Fibroblast of pulmonary artery (primary cell): ENCODE measurements around the gene MYO3A.

Experiments
- DNase-seq: peaks from one replicate; pipeline ENCODE4 v3.0.0-alpha.2; 2010; ENCODE audit warnings: low read depth
- H3K4me3 ChIP-seq: replicated peaks from 2 replicates; pipeline ENCODE4 v1.5.1; 2011; ENCODE audit warnings: low read depth, mild to moderate bottlenecking, control low read depth, low read length, moderate library complexity
- TF ChIP-seq, protein P1 (sequence below): IDR thresholded peaks from 2 replicates; pipeline ENCODE4 v1.5.1; 2011; ENCODE audit warnings: mild to moderate bottlenecking, control low read depth, low read length, inconsistent platforms; ENCODE audit errors: missing control alignments

The MYO3A gene

DNA sequence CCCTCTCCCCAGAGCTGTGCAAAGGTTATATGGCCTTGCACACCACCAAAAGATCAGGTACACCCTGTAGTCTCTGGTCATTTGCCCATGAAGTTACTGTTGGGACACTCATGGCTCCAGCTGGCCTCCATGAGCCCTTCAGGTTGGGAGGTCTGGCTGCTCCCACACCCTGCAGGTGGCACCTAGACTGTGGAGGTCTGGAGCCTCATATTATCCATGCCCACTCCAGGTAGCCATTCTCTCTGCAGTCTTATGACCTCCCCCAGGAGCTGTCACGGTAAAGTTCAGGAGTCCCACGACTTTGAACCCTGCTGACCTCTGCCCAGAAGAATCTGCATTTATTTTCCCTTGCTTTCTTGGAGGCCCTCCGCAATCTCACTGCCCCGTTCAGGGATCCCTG lies 243.3 kb downstream of the MYO3A start:
- TF ChIP-seq, protein P1, sequence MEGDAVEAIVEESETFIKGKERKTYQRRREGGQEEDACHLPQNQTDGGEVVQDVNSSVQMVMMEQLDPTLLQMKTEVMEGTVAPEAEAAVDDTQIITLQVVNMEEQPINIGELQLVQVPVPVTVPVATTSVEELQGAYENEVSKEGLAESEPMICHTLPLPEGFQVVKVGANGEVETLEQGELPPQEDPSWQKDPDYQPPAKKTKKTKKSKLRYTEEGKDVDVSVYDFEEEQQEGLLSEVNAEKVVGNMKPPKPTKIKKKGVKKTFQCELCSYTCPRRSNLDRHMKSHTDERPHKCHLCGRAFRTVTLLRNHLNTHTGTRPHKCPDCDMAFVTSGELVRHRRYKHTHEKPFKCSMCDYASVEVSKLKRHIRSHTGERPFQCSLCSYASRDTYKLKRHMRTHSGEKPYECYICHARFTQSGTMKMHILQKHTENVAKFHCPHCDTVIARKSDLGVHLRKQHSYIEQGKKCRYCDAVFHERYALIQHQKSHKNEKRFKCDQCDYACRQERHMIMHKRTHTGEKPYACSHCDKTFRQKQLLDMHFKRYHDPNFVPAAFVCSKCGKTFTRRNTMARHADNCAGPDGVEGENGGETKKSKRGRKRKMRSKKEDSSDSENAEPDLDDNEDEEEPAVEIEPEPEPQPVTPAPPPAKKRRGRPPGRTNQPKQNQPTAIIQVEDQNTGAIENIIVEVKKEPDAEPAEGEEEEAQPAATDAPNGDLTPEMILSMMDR, result no peak
- DNase-seq, result no peak
- H3K4me3 ChIP-seq, result no peak overlapping the region

DNA sequence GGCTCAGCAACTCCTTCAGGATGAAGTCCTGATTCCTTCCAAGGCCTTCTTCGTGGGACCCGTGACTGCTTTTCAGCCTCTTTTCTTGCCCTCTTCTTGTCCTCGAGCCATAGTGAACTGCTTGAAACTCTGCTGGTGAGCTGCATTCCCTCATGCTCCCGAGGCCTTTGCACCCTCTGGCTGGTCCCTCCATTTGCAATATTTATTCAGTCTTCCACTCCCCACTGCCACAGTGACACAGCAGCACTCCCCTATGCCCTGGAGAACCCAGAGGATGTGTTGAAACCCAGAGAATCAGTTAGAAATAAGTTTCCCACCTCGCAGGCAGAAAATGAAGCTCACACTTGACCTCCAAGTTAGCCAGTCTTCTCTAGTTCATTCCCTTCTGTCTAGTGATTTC lies 260.2 kb downstream of the MYO3A start:
- TF ChIP-seq, protein P1, result no peak
- no peak overlapping the region for H3K4me3 ChIP-seq
- no peak for DNase-seq

DNA sequence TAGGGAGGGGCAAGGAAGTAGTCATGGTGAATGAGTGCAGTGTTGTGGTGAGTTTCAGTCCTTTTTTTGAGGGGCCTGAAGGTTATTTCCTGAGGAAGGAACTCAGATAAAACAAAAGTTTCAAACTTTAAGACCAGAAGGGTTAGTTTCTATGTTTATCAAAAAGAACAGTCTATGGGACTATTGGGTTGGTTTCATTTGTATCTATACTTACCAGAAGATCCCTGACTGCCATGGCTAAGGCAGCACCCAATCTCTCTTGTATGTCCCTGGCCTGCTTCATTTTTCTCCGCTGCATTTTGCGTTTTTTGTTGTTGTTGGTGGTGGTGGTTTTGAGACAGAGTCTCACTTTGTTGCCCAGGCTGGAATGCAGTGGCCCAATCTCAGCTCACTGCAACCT lies 263.2 kb downstream of the MYO3A start:
- TF ChIP-seq, protein P1, result no peak
- DNase-seq, result no peak
- no peak overlapping the region for H3K4me3 ChIP-seq

DNA sequence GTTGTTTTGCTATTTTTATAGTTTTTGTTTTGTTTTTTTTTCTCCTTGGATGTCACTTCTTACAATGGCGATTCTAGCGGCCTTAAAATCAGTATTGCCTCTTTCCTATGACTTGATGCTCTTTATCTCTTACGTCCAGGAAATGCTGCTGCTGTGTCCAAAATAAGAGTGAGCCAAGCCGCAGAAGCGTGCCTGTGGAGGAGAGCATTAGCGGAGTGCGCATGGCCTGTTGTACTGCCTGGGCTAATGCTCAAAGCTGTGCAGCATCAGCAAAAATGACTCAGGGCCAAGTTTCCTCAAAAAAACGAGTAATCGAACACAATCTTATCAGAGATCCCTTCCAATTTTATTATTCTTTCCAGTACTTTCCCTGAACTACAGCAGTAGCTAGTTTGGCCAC lies 264.1 kb downstream of the MYO3A start:
- no peak overlapping the region for H3K4me3 ChIP-seq
- TF ChIP-seq, protein P1, result no peak
- no peak for DNase-seq

DNA sequence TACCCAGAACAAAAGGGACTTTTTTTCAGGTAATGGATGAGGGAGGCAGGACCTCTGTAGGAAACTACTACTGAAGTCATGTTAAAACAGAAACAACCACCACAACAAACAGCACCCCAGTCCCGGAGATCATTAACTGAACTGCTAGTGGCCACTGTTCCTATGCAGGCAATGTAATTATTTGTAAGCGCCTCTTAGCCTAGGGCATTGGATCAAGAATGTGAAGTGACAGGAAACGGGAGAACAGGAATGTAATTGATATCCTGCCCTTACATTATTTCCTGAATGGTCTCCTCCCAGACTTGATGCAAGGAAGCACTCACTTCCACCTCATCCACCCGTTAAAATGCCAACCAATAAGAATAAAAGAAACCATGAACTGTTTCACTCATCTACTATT lies 265.8 kb downstream of the MYO3A start:
- no peak for DNase-seq
- TF ChIP-seq, protein P1, result no peak
- H3K4me3 ChIP-seq, result no peak overlapping the region

DNA sequence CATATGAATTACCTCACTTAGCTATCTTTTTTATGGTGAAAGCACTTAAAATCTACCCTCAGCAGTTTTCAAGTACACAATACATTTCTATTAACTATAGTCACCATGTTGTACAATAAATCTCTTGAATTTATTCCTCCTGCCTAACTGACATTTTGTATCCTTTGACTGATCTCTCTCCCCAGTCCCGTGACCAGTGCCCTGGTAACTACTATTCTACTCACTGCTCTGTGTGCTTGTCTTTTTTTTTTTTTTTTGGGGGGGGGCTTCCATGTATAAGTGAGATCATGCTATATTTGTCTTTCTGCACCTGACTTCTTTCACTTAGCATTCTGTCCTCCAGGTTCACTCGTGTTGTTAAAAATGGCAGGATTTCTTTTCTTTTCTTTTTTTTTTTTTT lies 271.2 kb downstream of the MYO3A start:
- no peak overlapping the region for H3K4me3 ChIP-seq
- TF ChIP-seq, protein P1, result no peak
- no peak for DNase-seq

DNA sequence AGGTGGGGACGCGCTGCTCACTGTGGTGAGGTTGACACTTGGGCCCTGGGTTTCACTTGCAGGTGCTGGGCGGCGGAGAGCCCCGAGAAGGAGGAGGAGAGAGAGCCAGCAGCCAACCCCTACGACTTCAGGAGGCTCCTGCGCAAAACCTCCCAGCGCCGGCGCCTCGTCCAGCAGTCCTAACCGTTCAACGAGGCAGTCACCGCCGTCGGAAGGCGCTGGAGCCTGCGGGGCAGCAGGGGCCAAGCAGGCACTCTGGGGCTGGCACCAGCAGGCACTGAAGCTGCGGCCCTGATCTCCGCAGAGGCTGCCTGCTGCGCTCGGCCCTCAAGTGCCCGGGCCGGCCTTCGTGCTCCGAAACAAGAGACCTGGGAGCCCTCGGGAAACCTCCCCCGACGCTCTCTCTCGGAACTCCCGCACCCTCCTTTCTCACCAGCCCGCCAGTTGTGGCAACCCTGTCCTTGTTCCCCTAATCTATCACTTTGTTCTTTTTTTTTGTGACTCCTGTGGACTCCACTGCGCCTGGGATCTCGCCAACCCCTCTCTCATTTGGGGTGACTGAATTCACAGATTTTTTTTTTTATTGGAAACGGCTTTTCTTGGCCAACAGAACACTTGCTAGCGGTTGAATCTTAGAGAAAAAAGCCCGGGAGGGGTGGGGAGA lies 277.9 kb downstream of the MYO3A start:
- DNase-seq, result no peak
- no peak overlapping the region for H3K4me3 ChIP-seq
- TF ChIP-seq, protein P1, result no peak
